NB4 (cell line): ENCODE results near the gene CTNNA2.

Experiments
- DNase-seq: peaks from one replicate; pipeline ENCODE4 v3.0.0; 2010; ENCODE audit warnings: low read depth
- H3K4me3 ChIP-seq: one replicate; pipeline ENCODE4 v1.5.1; 2011; ENCODE audit warnings: mild to moderate bottlenecking, low read depth, low read length, moderate library complexity
- MYC ChIP-seq: IDR thresholded peaks from 2 replicates; pipeline ENCODE4 v1.6.1; 2011; ENCODE audit warnings: low read depth, low read length
- POLR2A ChIP-seq: IDR thresholded peaks from 2 replicates; pipeline ENCODE4 v1.6.1; 2011; ENCODE audit warnings: mild to moderate bottlenecking; ENCODE audit not compliant: insufficient read length; ENCODE audit errors: extremely low read depth
- TF ChIP-seq, protein P1 (sequence below): IDR thresholded peaks from one replicate; pipeline ENCODE4 v1.5.1; 2012; ENCODE audit warnings: low read depth, low read length
- TF ChIP-seq, protein P2 (sequence below): IDR thresholded peaks from 2 replicates; pipeline ENCODE4 v1.6.1; 2011; ENCODE audit warnings: low read depth, low read length

Gene CTNNA2

DNA sequence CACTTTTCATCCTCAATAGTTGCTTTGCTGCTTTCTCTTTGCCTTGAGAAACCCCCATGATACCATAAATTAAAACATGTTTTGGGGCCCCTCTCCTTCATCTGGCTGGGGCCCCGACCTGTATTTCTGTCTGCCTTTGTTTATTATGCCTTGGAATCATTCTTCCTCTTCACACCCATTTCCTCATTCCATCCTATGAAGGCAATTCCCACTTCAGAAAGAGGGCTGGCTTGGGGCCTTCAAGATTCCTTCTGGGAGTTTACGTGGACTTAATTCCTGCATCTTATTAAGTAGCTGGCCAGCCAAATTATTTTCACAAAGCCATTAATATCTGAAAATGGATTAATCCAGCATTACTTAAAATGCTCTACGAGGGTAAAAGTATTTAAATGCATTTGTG lies 798.5 kb downstream of the CTNNA2 start:
- no peak for DNase-seq
- no peak overlapping the region for H3K4me3 ChIP-seq
- no peak for TF ChIP-seq MYC
- no peak for TF ChIP-seq POLR2A
- TF ChIP-seq, protein P1, sequence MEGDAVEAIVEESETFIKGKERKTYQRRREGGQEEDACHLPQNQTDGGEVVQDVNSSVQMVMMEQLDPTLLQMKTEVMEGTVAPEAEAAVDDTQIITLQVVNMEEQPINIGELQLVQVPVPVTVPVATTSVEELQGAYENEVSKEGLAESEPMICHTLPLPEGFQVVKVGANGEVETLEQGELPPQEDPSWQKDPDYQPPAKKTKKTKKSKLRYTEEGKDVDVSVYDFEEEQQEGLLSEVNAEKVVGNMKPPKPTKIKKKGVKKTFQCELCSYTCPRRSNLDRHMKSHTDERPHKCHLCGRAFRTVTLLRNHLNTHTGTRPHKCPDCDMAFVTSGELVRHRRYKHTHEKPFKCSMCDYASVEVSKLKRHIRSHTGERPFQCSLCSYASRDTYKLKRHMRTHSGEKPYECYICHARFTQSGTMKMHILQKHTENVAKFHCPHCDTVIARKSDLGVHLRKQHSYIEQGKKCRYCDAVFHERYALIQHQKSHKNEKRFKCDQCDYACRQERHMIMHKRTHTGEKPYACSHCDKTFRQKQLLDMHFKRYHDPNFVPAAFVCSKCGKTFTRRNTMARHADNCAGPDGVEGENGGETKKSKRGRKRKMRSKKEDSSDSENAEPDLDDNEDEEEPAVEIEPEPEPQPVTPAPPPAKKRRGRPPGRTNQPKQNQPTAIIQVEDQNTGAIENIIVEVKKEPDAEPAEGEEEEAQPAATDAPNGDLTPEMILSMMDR: no peak
- TF ChIP-seq, protein P2, sequence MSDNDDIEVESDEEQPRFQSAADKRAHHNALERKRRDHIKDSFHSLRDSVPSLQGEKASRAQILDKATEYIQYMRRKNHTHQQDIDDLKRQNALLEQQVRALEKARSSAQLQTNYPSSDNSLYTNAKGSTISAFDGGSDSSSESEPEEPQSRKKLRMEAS: no peak

DNA sequence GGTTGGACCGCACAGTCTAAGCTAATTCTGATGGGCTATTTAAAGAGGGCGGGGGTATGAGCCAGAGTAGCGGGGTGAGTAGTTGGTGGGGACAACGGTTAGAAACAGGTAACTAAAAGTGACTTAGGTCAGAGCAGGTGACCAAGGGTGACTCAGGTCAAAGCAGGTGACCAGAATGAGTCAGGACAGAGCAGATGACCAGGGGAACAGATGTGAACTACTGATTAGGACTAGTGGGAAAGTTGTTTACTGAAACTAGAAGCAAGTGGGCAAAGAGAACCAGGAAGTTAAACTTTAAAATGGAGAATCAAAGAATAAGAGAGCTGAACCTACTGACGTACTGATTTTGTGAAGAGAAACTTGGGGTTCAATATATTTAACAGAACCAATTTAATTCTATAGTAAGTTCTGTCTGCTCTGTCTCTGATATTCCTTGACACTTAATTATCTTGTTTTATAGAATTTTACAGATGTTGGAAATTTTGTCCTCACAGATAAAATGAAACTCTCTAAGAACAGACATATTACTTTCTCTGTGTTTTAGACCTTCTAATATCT lies 799.5 kb downstream of the CTNNA2 start:
- TF ChIP-seq POLR2A: no peak
- TF ChIP-seq MYC: no peak
- TF ChIP-seq, protein P1: no peak
- TF ChIP-seq, protein P2: no peak
- no peak for DNase-seq
- H3K4me3 ChIP-seq: no peak overlapping the region

DNA sequence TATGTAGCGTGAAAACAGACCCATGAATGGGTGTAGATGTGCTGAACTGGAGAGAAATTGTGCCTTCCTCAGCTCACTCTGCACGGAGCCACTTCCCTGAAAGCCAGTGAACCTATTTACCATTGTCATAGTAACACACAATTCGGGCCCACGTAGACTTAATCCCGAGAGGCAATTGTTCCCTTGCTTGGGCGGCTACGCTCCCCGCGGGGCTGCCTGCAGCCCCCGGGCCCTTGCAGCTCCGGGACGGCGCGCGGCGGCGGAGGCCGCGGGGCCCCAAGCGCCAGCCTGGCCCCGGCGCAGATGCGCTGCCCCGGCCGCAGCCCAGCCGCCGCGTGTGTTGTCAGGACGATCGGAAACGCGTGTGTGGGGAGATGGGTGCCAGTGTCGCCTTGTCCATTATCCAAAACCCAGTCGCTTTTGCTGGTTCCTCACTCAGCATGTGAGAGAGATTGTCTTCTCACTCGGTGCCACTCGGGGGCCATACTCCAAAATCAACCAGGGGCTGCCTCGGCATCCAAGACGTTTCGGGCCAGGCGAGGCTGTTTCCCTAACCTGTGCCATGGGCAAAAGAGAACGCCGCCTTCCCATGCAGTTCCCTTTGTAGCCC lies 809.6 kb downstream of the CTNNA2 start:
- no peak for DNase-seq
- H3K4me3 ChIP-seq: no peak overlapping the region
- TF ChIP-seq, protein P1: no peak
- TF ChIP-seq, protein P2: no peak
- no peak for TF ChIP-seq POLR2A
- no peak for TF ChIP-seq MYC

DNA sequence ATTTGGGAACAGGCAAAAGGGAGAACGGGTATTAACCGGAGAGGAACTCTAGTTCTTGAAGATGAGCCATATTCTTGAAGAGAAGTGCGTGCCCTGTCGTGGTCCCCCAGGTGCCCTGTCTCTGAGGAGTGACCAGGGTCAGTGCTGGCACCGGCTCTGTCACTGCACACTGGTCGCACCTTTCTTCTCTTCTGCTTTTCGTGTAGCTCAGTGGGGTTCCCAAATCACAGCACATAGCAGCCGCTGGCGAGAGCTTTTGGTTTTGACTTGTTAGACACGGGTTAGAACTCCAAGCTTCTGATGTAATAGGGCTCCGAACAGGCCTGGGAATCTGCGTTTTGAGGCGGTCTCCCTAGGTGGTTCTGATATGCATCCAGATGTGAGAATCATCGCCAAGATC lies 810.1 kb downstream of the CTNNA2 start:
- TF ChIP-seq POLR2A: no peak
- TF ChIP-seq, protein P1: no peak
- TF ChIP-seq, protein P2: no peak
- no peak for TF ChIP-seq MYC
- DNase-seq: no peak
- no peak overlapping the region for H3K4me3 ChIP-seq

DNA sequence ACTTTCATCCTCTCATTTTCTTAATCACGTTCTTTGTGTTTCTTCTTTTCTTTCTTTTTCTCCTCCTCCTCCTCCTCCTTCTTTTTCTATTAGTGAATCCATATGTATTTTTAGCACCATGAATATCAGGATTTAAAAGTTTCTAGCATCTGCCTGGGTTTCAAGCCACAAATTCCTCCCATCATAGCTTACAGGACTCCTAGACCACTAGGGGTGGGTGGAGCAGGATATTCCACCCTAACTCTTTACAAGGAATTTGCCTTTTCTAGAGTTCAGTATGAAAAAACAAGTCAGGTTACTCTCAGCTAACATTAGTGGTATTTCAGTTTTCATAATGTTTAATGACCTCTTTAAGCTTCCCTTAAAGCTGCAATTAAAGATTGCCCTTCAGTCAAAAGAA lies 810.8 kb downstream of the CTNNA2 start:
- no peak overlapping the region for H3K4me3 ChIP-seq
- TF ChIP-seq, protein P1: no peak
- TF ChIP-seq, protein P2: no peak
- TF ChIP-seq POLR2A (no peak), MYC (no peak)
- DNase-seq: no peak
